Fibroblast of villous mesenchyme (primary cell): Measurements from ENCODE around the gene UMODL1. TPM values are rescaled to one million over a fixed set of nuclear protein-coding genes. Genes with fewer than 3 reads are reported as not detected.
A peak's percentile ranks its signal among the peaks of the same experiment; 100 is the strongest.

Source experiments
- DNase-seq: peaks from one replicate; pipeline ENCODE4 v3.0.0-alpha.2; 2010; ENCODE audit warnings: low read depth
- H3K4me3 ChIP-seq: 2 replicates; pipeline ENCODE4 v1.5.1; 2011; ENCODE audit warnings: low read depth, mild to moderate bottlenecking, low read length
- CTCF ChIP-seq: IDR thresholded peaks from 2 replicates; pipeline ENCODE4 v1.5.1; 2012; ENCODE audit warnings: low read depth, mild to moderate bottlenecking, low read length; ENCODE audit not compliant: insufficient read depth
- total RNA-seq: library from RNA; depleted of rRNA; stranded (reverse); fragments of >200 nt; gene quantifications from 2 replicates; pipeline ENCODE4 v1.2.3, GENCODE V29; 2012

The UMODL1 gene
- total RNA-seq, 1 donor = not detected

- DNase-seq = peak; percentile 65
- peak; percentile 86 for TF ChIP-seq CTCF
These were observed 36.9 kb downstream of the UMODL1 start for GRCh38 chr21:42107881-42108553.

GRCh38 chr21:42108554-42109340 is 37.6 kb downstream of the UMODL1 start:
- TF ChIP-seq CTCF = no peak
- DNase-seq = no peak
- H3K4me3 ChIP-seq = no peak overlapping the region

More at GRCh38 chr21:42107881-42108553, 36.9 kb downstream of the UMODL1 start:
- H3K4me3 ChIP-seq = no peak overlapping the region

GRCh38 chr21:42109473-42109872 is 38.4 kb downstream of the UMODL1 start:
- no peak overlapping the region for H3K4me3 ChIP-seq
- no peak for DNase-seq
- TF ChIP-seq CTCF = no peak

- H3K4me3 ChIP-seq = no peak overlapping the region
- no peak for DNase-seq
- no peak for TF ChIP-seq CTCF
These were observed 38.9 kb downstream of the UMODL1 start for GRCh38 chr21:42109873-42110525.

GRCh38 chr21:42110691-42111469 is 39.8 kb downstream of the UMODL1 start:
- TF ChIP-seq CTCF = no peak
- no peak for DNase-seq
- H3K4me3 ChIP-seq = no peak overlapping the region

GRCh38 chr21:42111470-42111743 is 40.3 kb downstream of the UMODL1 start:
- no peak overlapping the region for H3K4me3 ChIP-seq
- DNase-seq = no peak
- no peak for TF ChIP-seq CTCF
